ENCODE data around the gene NR3C1.
A peak's percentile ranks its signal among the peaks of the same experiment; 100 is the strongest.
"Not testable (repeated sequence)": the region's sequence is repeated elsewhere in the genome, so short reads cannot be mapped to it uniquely, and the experiment has no call there.

The NR3C1 gene

GRCh38 chr5:143359869-143360268 lies 43.6 kb downstream of the NR3C1 start:
- no peak for DNase-seq

GRCh38 chr5:143356855-143357583 lies 46.5 kb downstream of the NR3C1 start:
- DNase-seq: no peak

- peak; percentile 29 for DNase-seq
These were observed 47.8 kb downstream of the NR3C1 start for GRCh38 chr5:143355710-143356109.

GRCh38 chr5:143354025-143354424 lies 49.5 kb downstream of the NR3C1 start:
- peak; percentile 37 for DNase-seq

- peak; percentile 46 for DNase-seq
These were observed 50.8 kb downstream of the NR3C1 start for GRCh38 chr5:143352691-143353090.

GRCh38 chr5:143350751-143351602 lies 52.5 kb downstream of the NR3C1 start:
- DNase-seq: peak; percentile 65

- no peak for DNase-seq
These were observed 53.1 kb downstream of the NR3C1 start for GRCh38 chr5:143350341-143350740.

- DNase-seq: no peak
These were observed 54.3 kb downstream of the NR3C1 start for GRCh38 chr5:143349177-143349576.

GRCh38 chr5:143347698-143348344 lies 55.7 kb downstream of the NR3C1 start:
- DNase-seq: no peak

- DNase-seq: no peak
These were observed 56.4 kb downstream of the NR3C1 start for GRCh38 chr5:143347046-143347445.

- no peak for DNase-seq
These were observed 57.6 kb downstream of the NR3C1 start for GRCh38 chr5:143345671-143346440.

GRCh38 chr5:143343042-143343441 lies 60.4 kb downstream of the NR3C1 start:
- DNase-seq: no peak

GRCh38 chr5:143342607-143343006 lies 60.9 kb downstream of the NR3C1 start:
- DNase-seq: no peak

GRCh38 chr5:143341807-143342570 lies 61.5 kb downstream of the NR3C1 start:
- peak; percentile 36 for DNase-seq

- no peak for DNase-seq
These were observed 62.4 kb downstream of the NR3C1 start for GRCh38 chr5:143340891-143341685.

GRCh38 chr5:143338658-143339366 lies 64.7 kb downstream of the NR3C1 start:
- no peak for DNase-seq

- no peak for DNase-seq
These were observed 65.5 kb downstream of the NR3C1 start for GRCh38 chr5:143337946-143338345.

GRCh38 chr5:143336485-143336884 lies 67.0 kb downstream of the NR3C1 start:
- DNase-seq: no peak

- no peak for DNase-seq
These were observed 68.6 kb downstream of the NR3C1 start for GRCh38 chr5:143334903-143335302.

GRCh38 chr5:143334380-143334779 lies 69.1 kb downstream of the NR3C1 start:
- DNase-seq: not testable (repeated sequence)

Measured in activated CD4-positive, alpha-beta T cell treated with anti-CD3 and anti-CD28 coated beads, Interleukin-2, amount 50 U/mL, for 16 hours (primary cell).